HepG2 (cell line): Measurements from ENCODE around the gene PARP16. TPM values are rescaled to one million over a fixed set of nuclear protein-coding genes. Genes with fewer than 3 reads are reported as not detected.

Experiments
- AGO1 ChIP-seq: fragments of 200-400 bp; formaldehyde crosslinking; IDR thresholded peaks from 2 replicates; pipeline ENCODE4 v1.6.1; 2017; ENCODE audit warnings: mild to moderate bottlenecking, low read depth, low read length, moderate library complexity; ENCODE audit not compliant: poor library complexity, severe bottlenecking
- AGO2 ChIP-seq: fragments of 200-400 bp; formaldehyde crosslinking; optimal IDR thresholded peaks from 2 replicates; pipeline ENCODE3; 2017; ENCODE audit warnings: mild to moderate bottlenecking, low read depth, low read length, moderate library complexity
- ATF3 ChIP-seq: sonication (generic); formaldehyde crosslinking; IDR thresholded peaks from 2 replicates; pipeline ENCODE4 v1.4.0; 2020; ENCODE audit warnings: missing genetic modification reagents
- CHD2 ChIP-seq: IDR thresholded peaks from 2 replicates; pipeline ENCODE4 v1.6.1; 2011; ENCODE audit warnings: low read depth, low read length, improper control_type of control experiment
- CREBL2 ChIP-seq: sonication (generic); formaldehyde crosslinking; IDR thresholded peaks from 2 replicates; pipeline ENCODE4 v1.8.1; 2023; ENCODE audit warnings: missing genetic modification reagents, mild to moderate bottlenecking, borderline replicate concordance
- FOXA1 ChIP-seq, 2 experiments: fragments of 450-650 bp in 1 of 2; sonication (generic) in 1 of 2; formaldehyde crosslinking in 1 of 2; IDR thresholded peaks; 2 replicates each; pipeline versions ENCODE4 v1.4.0 to v1.6.1; 2016 to 2020; ENCODE audit warnings: missing genetic modification reagents in 1 of 2
- FUBP1 ChIP-seq: sonication (generic); formaldehyde crosslinking; IDR thresholded peaks from 2 replicates; pipeline ENCODE4 v1.5.1; 2020; ENCODE audit warnings: missing genetic modification reagents, mild to moderate bottlenecking, borderline replicate concordance
- GABPB1 ChIP-seq: IDR thresholded peaks from 2 replicates; pipeline ENCODE4 v1.6.1; 2016; ENCODE audit warnings: mild to moderate bottlenecking, missing genetic modification reagents, moderate library complexity, missing compliant biosample characterization
- HNRNPUL1 ChIP-seq: fragments of 200-400 bp; formaldehyde crosslinking; IDR thresholded peaks from 2 replicates; pipeline ENCODE4 v1.6.1; 2017; ENCODE audit warnings: low read depth, mild to moderate bottlenecking, low read length, moderate library complexity
- HOXA5 ChIP-seq: sonication (generic); formaldehyde crosslinking; IDR thresholded peaks from 2 replicates; pipeline ENCODE4 v1.4.0; 2020; ENCODE audit warnings: missing genetic modification reagents
- KDM5B ChIP-seq: sonication (generic); formaldehyde crosslinking; IDR thresholded peaks from 2 replicates; pipeline ENCODE4 v1.4.0; 2020; ENCODE audit warnings: missing genetic modification reagents, mild to moderate bottlenecking, borderline replicate concordance
- KMT2A ChIP-seq: sonication (generic); formaldehyde crosslinking; IDR thresholded peaks from 2 replicates; pipeline ENCODE4 v1.4.0; 2020; ENCODE audit warnings: missing genetic modification reagents
- SNAPC2 ChIP-seq: sonication (generic); formaldehyde crosslinking; IDR thresholded peaks from 2 replicates; pipeline ENCODE4 v1.8.1; 2022; ENCODE audit warnings: mild to moderate bottlenecking, missing genetic modification reagents
- TARDBP ChIP-seq: sonication (generic); formaldehyde crosslinking; IDR thresholded peaks from 2 replicates; pipeline ENCODE4 v1.8.0; 2022; ENCODE audit warnings: mild to moderate bottlenecking, missing genetic modification reagents
- THAP8 ChIP-seq: sonication (generic); formaldehyde crosslinking; IDR thresholded peaks from 2 replicates; pipeline ENCODE4 v1.5.1; 2020; ENCODE audit warnings: missing genetic modification reagents, mild to moderate bottlenecking, borderline replicate concordance
- XBP1 ChIP-seq: sonication (generic); formaldehyde crosslinking; IDR thresholded peaks from 2 replicates; pipeline ENCODE4 v1.5.0; 2020; ENCODE audit warnings: missing genetic modification reagents
- ZBED4 ChIP-seq: sonication (generic); formaldehyde crosslinking; IDR thresholded peaks from 2 replicates; pipeline ENCODE4 v1.4.0; 2020; ENCODE audit warnings: missing genetic modification reagents, borderline replicate concordance
- ZMYM4 ChIP-seq: sonication (generic); formaldehyde crosslinking; IDR thresholded peaks from 2 replicates; pipeline ENCODE4 v1.8.1; 2023; ENCODE audit warnings: mild to moderate bottlenecking, missing genetic modification reagents
- ZNF597 ChIP-seq: sonication (generic); formaldehyde crosslinking; IDR thresholded peaks from 2 replicates; pipeline ENCODE4 v1.5.0; 2020; ENCODE audit warnings: missing genetic modification reagents
- ZNF773 ChIP-seq: sonication (generic); formaldehyde crosslinking; IDR thresholded peaks from 2 replicates; pipeline ENCODE4 v1.4.0; 2020; ENCODE audit warnings: missing genetic modification reagents, borderline replicate concordance
- polyA plus RNA-seq, 8 experiments: library from polyadenylated mRNA; depleted of rRNA in 3 of 8; stranded (reverse) in 7 of 8; unstranded in 1 of 8; fragments of >200 nt; fragmentation: Illumina TruSeq in 4 of 8; extraction: Trizol in 4 of 8; gene quantifications; 2 replicates each; pipeline versions ENCODE4 v1.2.1 to v1.2.3, GENCODE V29; 2011 to 2016; ENCODE audit warnings: low read depth in 4 of 8, missing spikeins in 1 of 8, mixed read lengths in 1 of 8; ENCODE audit not compliant: insufficient read depth in 1 of 8
- total RNA-seq, 5 experiments: library from RNA; depleted of rRNA; stranded (reverse); fragments of >200 nt; fragmentation: Illumina TruSeq; extraction: Trizol; gene quantifications; 2 replicates each; pipeline ENCODE4 v1.2.3, GENCODE V29; 2016; ENCODE audit warnings: low read depth in 1 of 5

PARP16 gene
- total and polyA plus RNA-seq, 2 of the 13 experiments (the other 11 are each of a cell fraction or from before 2014, with no cell fraction given) = 6.8 to 7.6 TPM

- peak; percentile 83 for TF ChIP-seq ZBED4 (CRISPR knock-in tag)
- TF ChIP-seq KMT2A (CRISPR knock-in tag) = peak; percentile 37; the same call in 1 of the 2 replicates
- TF ChIP-seq ZNF597 = no peak
- TF ChIP-seq THAP8 (CRISPR knock-in tag) = peak; percentile 81; the same call in 1 of the 2 replicates
- TF ChIP-seq HOXA5 (CRISPR knock-in tag) = peak; percentile 89; the same call in 1 of the 2 replicates
- no peak; the same call in 1 of the 2 replicates for TF ChIP-seq FUBP1
- no peak for TF ChIP-seq GABPB1
- TF ChIP-seq ZMYM4 (CRISPR knock-in tag) = peak; percentile 52; the same call in 1 of the 2 replicates
- no peak for TF ChIP-seq ATF3
- TF ChIP-seq AGO2 = no peak
- TF ChIP-seq CHD2 = no peak
- TF ChIP-seq TARDBP (CRISPR knock-in tag) = 0 out of 2 replicates have a peak, but pooled peaks have one; percentile 58
- no peak for TF ChIP-seq FOXA1 (IDR thresholded peaks at IDR 0.05)
- TF ChIP-seq FOXA1 (CRISPR knock-in tag; IDR thresholded peaks at IDR 0.05) = peak; percentile 27
- TF ChIP-seq SNAPC2 (CRISPR knock-in tag) = peak; percentile 100
- TF ChIP-seq AGO1 = no peak
- no peak for TF ChIP-seq XBP1 (CRISPR knock-in tag)
- TF ChIP-seq KDM5B = 0 out of 2 replicates have a peak, but pooled peaks have one; percentile 21
- peak; percentile 16; the same call in 1 of the 2 replicates for TF ChIP-seq HNRNPUL1
- TF ChIP-seq ZNF773 = no peak
- TF ChIP-seq CREBL2 (CRISPR knock-in tag) = no peak
Measured at GRCh38 chr15:65304381-65305149, 17.9 kb upstream of the PARP16 start, which contains the start of gene RNU5B-1 (continued).
